KMS-11 (cell line): ENCODE data around the gene MAP3K20.

ENCODE experiments used
- H2AFZ ChIP-seq: fragments of 200-600 bp; sonication (generic); 2 replicates; pipeline ENCODE4 v1.6.1; 2016; ENCODE audit warnings: antibody characterized with exemption, mixed run types, low read depth
- H3K27ac ChIP-seq: fragments of 200-600 bp; sonication (generic); 2 replicates; pipeline ENCODE4 v1.6.1; 2016; ENCODE audit warnings: mild to moderate bottlenecking, mixed run types
- H3K27me3 ChIP-seq: fragments of 200-600 bp; sonication (generic); 2 replicates; pipeline ENCODE4 v1.6.1; 2017; ENCODE audit warnings: mild to moderate bottlenecking, low read depth, mixed run types, moderate library complexity; ENCODE audit not compliant: insufficient read depth
- H3K36me3 ChIP-seq: fragments of 200-600 bp; sonication (generic); 2 replicates; pipeline ENCODE4 v1.6.1; 2017; ENCODE audit warnings: mild to moderate bottlenecking, mixed run types; ENCODE audit not compliant: insufficient read depth
- H3K4me1 ChIP-seq: fragments of 200-600 bp; sonication (generic); 2 replicates; pipeline ENCODE4 v1.6.1; 2016; ENCODE audit warnings: mild to moderate bottlenecking, low read depth, mixed run types; ENCODE audit not compliant: poor library complexity, severe bottlenecking
- H3K4me2 ChIP-seq: fragments of 200-600 bp; sonication (generic); 2 replicates; pipeline ENCODE4 v1.7.0; 2016; ENCODE audit warnings: mild to moderate bottlenecking, mixed run types
- H3K4me3 ChIP-seq: fragments of 200-600 bp; sonication (generic); IDR thresholded peaks from 2 replicates; pipeline ENCODE4 v1.6.1; 2017; ENCODE audit warnings: low read depth, low read length, mixed read lengths; ENCODE audit not compliant: insufficient read depth
- H3K79me2 ChIP-seq: fragments of 200-600 bp; sonication (generic); 2 replicates; pipeline ENCODE4 v1.6.1; 2016; ENCODE audit warnings: low read depth, mixed run types; ENCODE audit not compliant: insufficient read depth
- H3K9ac ChIP-seq: fragments of 200-600 bp; sonication (generic); 2 replicates; pipeline ENCODE4 v1.6.1; 2016; ENCODE audit warnings: mild to moderate bottlenecking, mixed run types
- H4K20me1 ChIP-seq: fragments of 200-600 bp; sonication (generic); 2 replicates; pipeline ENCODE4 v1.6.1; 2016; ENCODE audit warnings: mild to moderate bottlenecking, mixed run types; ENCODE audit not compliant: insufficient read depth
- TF ChIP-seq, protein P1 (sequence below): fragments of 200-600 bp; sonication (generic); conservative IDR thresholded peaks from 2 replicates; pipeline ENCODE4 v1.6.1; 2017; ENCODE audit warnings: low read depth, mild to moderate bottlenecking, antibody characterized with exemption, low read length, moderate library complexity, mixed read lengths

Gene MAP3K20

DNA sequence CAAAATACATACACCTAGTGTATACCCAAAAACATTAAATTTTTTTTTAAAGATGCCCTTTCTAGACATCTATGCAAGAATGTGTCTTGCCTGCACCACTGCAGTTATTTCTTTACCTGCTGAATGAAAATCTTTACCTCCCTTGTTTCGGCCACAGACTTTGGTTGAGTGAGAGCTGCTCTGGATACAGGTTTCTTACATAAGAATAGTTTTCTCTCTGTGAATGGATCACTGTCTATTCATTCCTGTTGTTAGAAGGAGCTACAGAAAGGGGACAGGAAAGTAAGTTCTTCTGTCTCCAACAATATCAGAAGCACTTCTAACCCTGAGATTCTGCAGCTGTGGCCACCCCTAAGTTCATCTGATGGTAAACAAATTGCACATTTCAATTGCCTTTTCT lies 166.0 kb downstream of the MAP3K20 start:
- Histone ChIP-seq H3K27ac (no peak overlapping the region), H3K79me2 (no peaks in the 10 kb centered on the region), H3K27me3 (no peaks in the 10 kb centered on the region), H3K4me3 (no peak overlapping the region), H3K4me2 (no peak overlapping the region), H3K36me3 (no peaks in the 10 kb centered on the region), H2AFZ (no peak overlapping the region), H4K20me1 (no peaks in the 10 kb centered on the region), H3K4me1 (no peaks in the 10 kb centered on the region), H3K9ac (no peak overlapping the region)
- TF ChIP-seq, protein P1, sequence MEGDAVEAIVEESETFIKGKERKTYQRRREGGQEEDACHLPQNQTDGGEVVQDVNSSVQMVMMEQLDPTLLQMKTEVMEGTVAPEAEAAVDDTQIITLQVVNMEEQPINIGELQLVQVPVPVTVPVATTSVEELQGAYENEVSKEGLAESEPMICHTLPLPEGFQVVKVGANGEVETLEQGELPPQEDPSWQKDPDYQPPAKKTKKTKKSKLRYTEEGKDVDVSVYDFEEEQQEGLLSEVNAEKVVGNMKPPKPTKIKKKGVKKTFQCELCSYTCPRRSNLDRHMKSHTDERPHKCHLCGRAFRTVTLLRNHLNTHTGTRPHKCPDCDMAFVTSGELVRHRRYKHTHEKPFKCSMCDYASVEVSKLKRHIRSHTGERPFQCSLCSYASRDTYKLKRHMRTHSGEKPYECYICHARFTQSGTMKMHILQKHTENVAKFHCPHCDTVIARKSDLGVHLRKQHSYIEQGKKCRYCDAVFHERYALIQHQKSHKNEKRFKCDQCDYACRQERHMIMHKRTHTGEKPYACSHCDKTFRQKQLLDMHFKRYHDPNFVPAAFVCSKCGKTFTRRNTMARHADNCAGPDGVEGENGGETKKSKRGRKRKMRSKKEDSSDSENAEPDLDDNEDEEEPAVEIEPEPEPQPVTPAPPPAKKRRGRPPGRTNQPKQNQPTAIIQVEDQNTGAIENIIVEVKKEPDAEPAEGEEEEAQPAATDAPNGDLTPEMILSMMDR: no peak

DNA sequence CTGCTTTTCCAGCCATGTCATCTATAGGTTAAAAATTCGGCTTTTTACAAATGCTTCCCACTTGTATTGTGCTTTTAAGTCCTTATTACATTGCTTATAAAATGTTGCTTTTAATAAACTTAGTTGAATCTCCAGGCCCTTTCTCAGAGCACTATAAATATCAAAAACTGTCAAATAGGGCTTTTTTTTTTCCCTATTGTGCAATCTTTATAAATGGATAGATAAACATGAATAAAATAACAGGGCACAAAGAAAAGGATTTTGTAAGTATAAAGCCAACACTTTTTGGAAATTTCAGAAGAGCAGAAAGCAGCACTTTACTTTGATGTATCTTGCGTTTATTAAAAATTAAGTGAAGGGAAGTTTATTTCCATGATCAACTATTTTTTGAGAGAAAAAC lies 171.5 kb downstream of the MAP3K20 start:
- Histone ChIP-seq H3K79me2 (no peaks in the 10 kb centered on the region), H3K9ac (no peak overlapping the region), H3K4me3 (no peak overlapping the region), H2AFZ (no peak overlapping the region), H3K4me1 (no peaks in the 10 kb centered on the region), H4K20me1 (no peaks in the 10 kb centered on the region), H3K36me3 (no peaks in the 10 kb centered on the region), H3K4me2 (no peak overlapping the region), H3K27ac (no peak overlapping the region), H3K27me3 (no peaks in the 10 kb centered on the region)
- TF ChIP-seq, protein P1: no peak

DNA sequence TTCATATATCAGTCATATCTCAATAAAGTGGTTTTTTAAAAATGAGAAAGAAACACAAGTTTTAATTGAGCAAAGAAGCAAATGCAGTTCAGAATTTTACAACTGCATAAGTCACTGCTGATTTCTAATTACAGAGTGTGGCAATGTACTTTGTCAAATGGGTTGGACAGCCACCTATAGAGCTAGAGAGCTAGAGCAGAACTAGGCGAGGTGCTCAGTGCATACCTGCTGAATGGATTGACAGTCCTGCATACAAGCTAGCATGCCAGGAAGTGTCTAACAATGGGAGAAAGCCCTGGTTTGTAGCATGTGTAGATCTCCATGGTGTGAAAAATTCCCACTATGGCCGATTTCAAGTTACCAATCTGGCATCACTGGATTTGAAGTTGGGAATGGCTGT lies 172.7 kb downstream of the MAP3K20 start:
- TF ChIP-seq, protein P1: no peak
- Histone ChIP-seq H3K4me2 (no peak overlapping the region), H3K4me1 (no peaks in the 10 kb centered on the region), H4K20me1 (no peaks in the 10 kb centered on the region), H3K79me2 (no peaks in the 10 kb centered on the region), H2AFZ (no peak overlapping the region), H3K9ac (no peak overlapping the region), H3K27me3 (no peaks in the 10 kb centered on the region), H3K4me3 (no peak overlapping the region), H3K27ac (no peak overlapping the region), H3K36me3 (no peaks in the 10 kb centered on the region)

DNA sequence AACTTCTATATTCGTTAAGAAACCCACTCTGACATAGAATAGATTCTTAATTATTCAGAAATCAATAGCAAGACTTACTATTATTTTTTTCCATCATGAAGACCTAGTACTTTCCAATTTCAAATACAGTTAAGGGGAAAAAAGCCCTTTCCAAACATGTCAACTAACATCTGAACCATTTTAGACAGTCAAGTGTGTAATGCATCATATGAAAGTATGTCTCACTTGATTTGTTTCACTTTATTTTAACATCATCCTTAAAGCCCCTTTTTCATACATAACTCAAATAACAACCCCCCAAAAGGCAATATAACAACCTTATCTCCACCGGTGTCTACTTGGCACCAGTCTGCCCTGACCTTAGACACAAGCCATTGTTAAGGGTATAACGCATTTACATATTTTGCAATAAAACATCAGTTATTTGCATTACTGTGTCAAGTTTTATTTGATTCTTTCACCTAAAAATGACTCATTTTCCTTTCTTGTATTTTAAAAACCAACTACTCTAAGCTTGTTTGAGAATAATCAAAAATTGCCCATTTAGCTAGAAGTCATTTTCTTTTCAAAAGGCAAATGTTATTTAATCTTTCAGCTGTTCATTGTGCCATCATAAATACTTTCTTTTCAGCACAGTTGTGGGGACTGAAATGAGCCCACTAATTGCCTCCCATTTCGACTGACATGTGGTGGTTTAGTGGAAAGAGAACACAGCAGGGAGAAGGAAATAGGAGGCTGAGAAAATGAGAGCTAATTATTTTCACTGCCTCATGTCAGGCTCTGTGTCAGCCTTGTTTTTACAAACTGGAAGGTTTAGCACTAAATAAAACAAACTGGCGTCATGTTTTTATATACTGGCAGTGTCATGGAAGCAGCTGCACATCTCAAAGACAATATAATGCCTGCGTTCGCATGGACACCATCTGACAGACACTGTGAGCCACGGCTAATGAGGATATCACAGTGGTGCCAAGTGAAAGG lies 174.3 kb downstream of the MAP3K20 start:
- TF ChIP-seq, protein P1: no peak
- no peak overlapping the region for H3K9ac ChIP-seq
- no peak overlapping the region for H2AFZ ChIP-seq
- no peak overlapping the region for H3K27ac ChIP-seq
- H4K20me1 ChIP-seq: no peaks in the 10 kb centered on the region
- no peak overlapping the region for H3K4me2 ChIP-seq
- H3K79me2 ChIP-seq: no peaks in the 10 kb centered on the region
- H3K4me3 ChIP-seq: no peak overlapping the region
- no peaks in the 10 kb centered on the region for H3K27me3 ChIP-seq
- no peaks in the 10 kb centered on the region for H3K36me3 ChIP-seq
- H3K4me1 ChIP-seq: no peaks in the 10 kb centered on the region
